CD4-positive, alpha-beta T cell treated with Interleukin-2 at 100 ng/mL for 4 hours (primary cell): Measurements from ENCODE around the gene PKD1L1.

Experiments
- DNase-seq: peaks from one replicate; pipeline ENCODE4 v3.0.0-alpha.2; 2020; ENCODE audit warnings: low spot score

The PKD1L1 gene

GRCh38 chr7:47735431-47736345 lies 212.6 kb downstream of the PKD1L1 start:
- DNase-seq = no peak

- DNase-seq = no peak
These were observed 213.3 kb downstream of the PKD1L1 start for GRCh38 chr7:47734949-47735291.

GRCh38 chr7:47734287-47734948 lies 213.8 kb downstream of the PKD1L1 start:
- DNase-seq = no peak

GRCh38 chr7:47730142-47730541 lies 218.1 kb downstream of the PKD1L1 start:
- DNase-seq = no peak

GRCh38 chr7:47726047-47726726 lies 222.1 kb downstream of the PKD1L1 start:
- no peak for DNase-seq

- no peak for DNase-seq
These were observed 223.1 kb downstream of the PKD1L1 start for GRCh38 chr7:47725031-47725780.
